ENCODE data around the gene SLC6A6.
"Not testable (repeated sequence)": the region's sequence is repeated elsewhere in the genome, so short reads cannot be mapped to it uniquely, and the experiment has no call there.

The SLC6A6 gene

DNA sequence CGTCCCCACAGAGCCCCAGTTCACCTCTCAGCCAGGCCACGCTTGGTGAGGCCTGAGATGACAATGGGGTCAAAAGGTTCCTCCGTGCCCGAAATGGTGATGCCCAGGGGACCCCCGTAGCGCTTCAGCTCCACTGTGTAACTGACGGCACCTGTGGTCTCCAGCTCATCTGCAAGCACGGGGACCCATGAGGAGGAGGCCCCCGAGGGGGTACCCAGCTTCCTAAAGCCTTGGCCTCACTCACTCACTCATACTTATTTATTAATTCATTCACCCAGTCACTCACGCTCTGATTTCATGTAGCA is 107.3 kb downstream of the SLC6A6 start:
- no peak for DNase-seq

DNA sequence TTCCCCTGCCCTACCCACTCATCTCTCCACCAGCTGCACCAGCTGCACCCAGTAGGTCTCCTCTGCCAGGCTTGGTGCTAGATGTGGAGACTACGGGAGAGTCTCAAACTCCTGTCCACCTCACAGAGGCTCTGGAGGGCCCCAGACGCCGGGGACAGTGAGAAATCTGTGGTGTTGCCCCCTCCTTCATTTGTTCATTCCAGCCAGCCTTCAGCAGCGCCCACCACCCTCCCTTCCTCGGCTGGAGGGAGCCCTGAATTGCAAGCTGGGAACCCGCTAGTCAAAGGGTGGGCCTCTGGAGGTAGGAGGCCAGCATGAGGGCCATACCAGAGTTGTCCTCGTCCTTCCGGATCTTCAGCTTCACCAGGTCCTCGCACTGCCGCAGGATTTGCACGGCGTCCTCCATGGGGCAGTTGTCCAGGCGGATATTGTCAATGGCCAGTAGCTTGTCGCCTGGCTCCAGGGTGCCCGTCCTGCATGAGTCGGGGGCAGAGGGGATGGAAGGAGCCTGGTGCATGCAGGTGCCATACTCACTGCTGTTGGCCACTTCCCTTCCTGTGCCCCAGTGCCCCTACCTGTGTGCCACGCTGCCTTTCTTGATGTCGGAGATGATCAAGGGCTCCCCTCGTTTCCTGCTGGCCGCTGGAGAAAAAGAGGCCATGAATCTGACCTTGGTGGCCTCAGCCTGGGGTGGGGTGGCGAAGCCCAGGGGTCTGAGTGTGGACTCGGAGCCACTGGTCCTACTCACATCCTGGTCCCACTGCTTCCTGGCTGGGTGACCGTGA is 108.6 kb downstream of the SLC6A6 start:
- no peak for DNase-seq

DNA sequence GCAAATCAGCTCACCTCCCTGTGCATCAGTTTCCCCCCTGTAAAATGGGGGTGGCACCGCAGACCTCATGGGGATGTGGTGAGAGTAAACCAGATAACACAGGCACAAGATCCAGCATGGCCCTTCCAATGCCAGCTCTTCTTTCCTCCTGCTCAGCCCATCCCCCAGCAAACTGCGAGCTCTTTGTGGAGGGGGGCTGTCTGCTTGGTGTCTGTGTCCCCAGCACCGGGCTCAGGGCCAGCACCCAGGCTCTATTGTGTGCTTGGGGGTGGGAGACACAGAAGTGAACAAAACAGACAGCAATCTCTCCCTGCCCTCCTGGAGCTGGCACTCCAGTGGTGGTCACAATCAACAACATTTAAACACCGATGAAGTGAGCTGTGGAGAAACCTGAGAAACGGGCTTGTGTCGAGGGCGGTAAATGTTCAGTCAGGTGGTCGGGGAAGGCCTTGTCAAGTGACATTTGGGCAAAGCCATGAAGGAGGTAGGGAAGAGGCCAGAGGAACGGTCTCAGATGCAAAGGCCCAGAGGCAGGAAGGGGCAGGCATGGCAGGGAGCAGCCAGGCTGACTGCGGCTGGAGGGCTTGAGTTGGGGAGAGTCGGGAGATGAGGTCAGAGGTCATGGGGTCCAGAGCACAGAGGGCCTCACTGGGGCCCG is 109.3 kb downstream of the SLC6A6 start:
- no peak for DNase-seq

DNA sequence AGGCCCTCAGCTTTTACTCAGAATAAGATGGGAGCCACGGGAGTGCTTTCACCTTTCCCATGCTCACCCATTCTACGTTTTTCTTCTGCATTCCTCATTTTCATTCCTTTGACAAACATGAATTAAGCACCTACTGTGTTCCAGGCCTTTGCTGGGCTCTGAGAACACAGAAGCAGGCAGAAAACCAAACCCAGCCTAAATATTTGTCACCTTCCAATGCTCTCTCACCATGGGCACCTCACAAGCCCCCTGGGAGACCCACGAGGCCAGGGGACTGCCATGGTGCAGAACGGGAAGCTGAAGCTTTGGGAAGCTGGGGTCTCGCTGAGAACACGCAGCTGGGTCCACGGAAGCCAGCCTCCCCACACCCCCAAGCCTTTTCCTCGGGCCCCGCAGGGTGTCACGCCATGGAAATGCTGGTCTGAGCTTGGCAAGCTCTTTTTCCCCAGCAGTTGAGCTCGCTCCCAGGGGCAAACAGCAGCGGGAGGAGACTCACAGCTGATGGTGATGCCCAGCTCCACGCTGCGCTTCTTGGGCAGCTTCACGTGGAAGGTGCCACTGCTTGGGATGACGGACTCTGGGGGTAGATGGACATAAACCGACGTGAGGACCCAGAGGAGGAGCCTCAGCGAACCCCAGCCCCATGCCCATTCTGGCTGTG is 110.0 kb downstream of the SLC6A6 start:
- no peak for DNase-seq

DNA sequence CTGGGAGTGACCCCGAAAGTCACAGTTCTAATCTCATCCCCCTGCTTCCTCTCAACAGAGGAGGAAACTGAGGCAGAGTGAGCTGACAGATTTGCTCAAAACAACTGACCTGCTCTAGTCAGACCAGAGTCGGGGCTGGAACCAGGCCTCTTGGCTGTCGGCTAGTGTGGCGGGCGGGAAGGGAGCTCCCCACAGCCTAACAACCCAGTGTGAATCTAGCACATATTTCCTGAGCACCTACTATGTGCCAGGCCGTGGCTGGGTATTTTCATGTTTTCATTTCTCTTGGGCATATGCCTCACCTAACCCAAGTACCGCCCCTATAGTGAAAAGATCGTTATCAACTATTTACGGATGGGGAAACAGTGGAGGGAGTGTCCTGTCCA is 110.5 kb downstream of the SLC6A6 start:
- DNase-seq = no peak

DNA sequence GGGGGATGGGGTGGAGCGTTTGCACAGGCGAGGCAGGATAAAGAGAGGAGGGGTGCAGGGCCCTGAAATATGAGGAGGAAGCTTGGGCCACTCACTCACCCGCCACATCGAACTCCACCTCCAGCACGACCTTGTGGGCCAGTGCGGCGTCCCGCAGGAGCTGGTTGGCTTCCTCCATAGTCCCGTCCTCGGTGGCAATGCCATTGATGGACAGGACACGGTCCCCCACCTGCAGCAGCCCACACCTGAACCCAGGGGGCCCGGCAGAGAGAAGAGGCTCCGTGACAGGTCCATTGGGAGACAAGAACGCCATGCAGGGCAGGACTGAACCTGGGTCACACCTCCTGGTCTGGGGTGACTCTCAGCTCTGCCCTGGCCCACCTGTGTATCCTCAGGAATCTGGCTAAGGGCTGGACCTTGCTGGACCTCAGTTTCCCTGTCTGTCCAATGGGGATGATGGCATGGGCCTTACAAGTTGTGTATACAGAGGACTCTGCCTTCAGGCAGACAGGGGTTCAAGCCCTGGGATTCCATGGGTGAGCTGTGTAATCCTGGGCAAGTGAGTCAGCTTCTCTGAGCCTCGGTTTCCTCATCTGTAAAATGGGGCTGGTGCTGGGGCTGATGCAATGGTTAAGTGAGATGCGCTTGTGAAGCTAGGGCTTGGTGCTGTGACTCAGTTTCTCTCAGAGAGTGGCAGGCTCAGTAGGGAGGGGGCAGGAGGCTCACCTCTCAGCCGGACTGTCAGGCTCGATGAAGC is 111.3 kb downstream of the SLC6A6 start:
- no peak for DNase-seq

DNA sequence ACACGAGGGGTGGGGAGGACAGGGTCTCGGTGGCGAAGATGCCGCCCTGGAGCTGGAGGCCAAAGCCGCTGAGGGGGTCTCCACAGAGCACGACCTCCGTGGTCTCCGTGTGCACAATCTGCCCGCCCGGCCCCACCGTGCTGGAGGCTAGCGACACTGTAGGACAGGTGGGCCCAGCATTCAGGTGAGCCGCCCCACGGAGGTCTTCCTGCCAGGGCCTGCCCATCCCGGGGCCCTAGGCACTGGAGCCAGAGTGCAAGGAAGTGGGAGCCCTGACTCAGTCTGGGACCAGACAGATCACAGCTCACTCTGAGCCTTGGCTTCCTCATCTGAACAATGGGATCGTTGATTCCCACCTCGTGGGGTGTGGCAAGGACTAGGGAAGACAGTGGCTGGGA is 111.9 kb downstream of the SLC6A6 start:
- DNase-seq = no peak

DNA sequence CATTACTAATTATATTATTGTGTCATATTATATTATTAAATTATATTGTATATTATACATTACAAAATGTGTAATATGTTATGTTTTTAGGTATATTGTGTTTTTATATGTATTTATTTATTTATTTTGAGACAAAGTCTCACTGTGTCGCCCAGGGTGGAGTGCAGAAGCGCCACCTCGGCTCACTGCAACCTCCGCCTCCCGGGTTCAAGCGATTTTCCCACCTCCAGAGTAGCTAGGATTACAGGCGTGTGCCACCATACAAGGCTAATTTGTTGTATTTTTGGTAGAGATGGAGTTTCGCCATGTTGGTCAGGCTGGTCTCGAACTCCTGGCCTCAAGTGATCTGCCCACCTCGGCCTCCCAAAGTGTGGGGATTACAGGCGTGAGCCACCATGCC is 113.1 kb downstream of the SLC6A6 start:
- not testable (repeated sequence) for DNase-seq

DNA sequence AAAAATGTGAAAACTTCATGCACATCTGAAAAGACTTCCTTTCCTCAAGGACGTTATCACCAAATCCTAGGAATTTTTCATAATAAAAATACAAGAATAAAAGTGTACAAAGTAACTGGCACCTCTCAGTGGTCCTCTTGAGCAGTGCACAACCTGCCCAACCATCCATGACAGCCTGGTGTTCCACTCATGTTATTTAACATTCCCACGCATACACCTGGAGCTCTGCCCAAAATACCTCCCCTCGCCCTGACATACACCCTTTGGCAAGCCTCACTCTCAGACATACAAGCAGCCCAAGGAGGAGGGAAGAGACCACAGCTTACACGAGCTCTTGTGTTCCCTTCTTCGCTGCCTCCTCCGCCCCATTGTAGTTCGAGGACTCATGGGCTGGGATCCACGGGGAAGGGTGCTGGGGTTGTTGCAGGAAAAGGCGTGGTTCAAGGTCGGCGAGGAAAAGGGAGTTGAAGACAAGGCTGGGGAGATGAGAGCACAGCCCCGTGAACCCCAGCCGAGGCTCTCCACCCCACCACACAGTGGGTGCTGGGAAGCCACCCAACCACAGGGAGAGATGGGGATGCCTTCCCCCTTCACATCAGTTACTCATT is 114.4 kb downstream of the SLC6A6 start:
- DNase-seq = no peak

DNA sequence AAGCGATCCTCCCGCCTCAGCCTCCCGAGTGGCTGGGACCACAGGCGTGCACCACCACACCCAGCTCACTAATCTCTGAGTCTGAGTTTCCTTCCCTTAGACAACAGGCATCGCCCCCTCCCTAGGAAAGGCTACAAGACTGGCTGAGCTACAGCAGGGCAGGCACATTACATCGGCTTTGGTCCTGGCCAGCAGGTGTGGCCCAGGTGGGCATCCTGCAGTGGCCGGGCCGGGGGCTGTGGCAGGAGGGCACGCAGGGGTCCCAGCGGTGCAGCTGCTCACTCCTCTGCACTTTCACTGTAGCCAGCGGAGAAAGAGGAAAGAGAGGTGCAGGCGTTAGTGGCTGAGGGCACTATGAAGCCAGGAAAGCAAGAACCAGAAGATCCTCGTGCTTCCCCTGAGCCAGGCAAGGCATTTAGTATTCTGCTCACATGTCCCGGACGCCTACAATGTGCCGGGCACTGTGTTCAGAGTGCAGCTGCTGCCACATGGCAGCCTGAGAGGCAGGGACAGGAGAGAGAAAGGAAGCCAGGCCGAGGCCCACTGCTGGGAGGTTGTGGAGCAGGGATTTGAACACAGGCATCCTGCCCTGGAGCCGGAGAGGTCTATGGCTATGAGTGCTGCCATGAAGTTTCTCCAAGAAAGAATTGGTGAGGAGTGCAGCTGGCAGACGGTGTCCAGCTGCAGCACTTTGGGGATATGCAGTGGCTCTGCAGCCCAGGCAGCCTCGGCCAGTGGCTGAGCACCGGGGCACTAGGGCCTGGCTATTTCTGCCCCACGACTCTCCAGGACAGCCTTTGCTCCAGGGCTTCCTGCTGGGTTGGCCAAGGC is 115.4 kb downstream of the SLC6A6 start:
- no peak for DNase-seq

DNA sequence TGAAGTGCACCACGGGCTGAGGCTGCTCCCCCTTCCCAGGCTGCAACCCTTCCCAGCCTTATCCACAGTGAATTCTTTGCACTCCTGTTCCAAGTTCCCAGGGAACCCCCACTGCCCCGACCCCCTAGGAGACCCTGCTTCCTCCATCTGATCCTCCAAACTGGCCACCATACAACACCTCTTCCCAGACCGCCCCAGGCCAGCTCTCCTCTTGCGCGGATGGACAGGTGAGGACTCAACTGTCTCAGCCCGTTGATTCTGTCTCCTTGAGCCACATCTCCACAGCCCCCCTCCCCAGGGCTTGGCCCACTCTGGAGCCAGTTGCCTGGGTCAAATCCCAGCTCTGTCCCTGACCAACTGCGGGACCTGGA is 116.0 kb downstream of the SLC6A6 start:
- no peak for DNase-seq

DNA sequence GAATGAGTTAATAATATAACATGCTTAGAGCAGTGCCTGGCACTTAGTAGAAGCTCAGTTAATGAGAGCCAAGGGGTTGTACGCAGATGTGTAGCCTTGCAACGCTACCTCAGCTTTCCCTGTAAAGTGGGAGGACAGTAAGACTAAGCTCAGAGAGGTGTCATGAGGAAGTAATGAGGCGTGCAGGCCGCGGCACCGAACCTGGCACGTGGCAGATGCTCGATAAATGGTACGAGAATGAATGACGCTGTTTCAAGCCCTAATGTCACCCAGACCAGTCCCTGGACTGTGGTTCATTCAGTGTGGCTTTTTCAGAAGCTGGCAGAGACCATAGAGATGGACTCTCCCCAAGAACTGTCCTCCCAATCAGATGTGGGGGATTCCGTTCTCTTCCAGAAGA is 116.5 kb downstream of the SLC6A6 start:
- no peak for DNase-seq

DNA sequence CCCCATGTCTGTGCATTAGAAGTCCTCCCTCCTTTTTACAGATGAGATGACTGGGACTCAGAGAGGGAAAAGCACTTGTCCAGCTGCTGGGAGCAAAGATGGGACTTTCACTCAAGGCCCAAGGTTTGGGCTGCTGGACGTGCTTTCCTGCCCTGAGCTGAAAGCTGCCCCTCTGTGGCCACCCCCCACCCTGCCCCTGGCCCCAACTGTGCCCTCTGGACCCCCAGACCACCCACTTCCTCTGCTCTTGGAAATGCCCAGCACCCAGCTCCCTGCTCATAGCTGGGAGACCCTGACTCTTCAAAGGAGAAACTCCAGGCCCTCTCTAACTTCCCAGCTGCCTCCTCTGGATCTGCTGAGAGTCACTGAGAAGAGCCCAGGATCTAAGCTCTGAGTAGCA is 117.0 kb downstream of the SLC6A6 start:
- DNase-seq = no peak

DNA sequence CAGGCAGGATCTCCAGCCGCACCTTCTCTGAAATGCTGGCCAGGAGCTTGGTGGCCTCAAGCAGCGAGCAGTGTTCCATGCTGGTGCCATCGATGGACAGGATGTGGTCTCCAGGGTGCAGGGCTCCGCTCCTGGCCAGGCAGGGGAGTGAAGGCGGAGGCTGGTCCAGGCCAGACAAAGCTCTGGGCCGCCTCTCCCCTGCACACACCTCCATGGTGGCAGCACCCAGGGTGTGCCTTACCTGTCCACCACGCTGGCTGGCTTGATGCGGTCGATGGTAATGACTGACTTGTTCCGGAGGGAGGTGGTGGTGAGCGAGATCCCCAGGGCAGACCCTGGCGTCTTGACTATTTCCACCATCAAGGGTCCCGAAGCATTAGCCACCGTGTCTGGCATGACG is 117.7 kb downstream of the SLC6A6 start:
- no peak for DNase-seq

DNA sequence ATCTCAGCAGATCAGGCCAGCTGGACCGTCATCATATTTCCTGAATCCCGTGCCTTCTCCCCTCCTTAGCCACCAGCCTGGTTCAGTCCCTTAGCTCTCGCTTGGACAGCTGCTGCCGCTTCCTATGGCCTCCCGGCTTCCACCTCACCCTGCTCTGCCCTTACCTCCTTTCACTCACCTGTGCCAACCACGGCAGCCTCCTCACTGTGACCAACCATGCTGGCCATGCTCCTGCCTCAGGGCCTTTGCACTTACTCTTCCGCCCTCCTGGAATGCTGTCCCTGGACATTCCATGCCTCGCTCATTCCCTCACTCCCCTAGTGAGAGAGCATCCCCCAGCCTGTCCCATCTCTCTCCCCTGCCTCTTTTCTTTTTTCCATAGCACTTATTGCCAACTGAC is 118.6 kb downstream of the SLC6A6 start:
- no peak for DNase-seq

DNA sequence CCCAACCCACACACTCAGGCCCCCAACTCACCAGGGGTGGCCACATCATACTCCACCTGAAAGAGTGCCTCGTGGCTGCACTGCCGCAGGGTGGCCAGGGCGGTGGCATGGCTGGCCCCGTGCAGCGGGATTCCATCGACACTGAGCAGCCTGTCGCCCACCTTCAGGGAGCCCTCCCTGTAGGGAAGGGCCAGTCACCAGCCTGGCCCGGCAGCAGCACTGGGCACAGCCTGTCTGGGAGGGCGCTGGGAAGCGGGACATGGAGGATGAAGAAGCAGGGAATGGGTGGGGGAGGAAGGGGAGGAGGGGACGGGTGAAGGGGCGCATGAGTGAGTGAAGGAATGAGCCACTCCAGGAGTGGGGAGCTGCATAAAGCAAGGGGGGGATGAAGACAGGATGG is 119.2 kb downstream of the SLC6A6 start:
- no peak for DNase-seq

DNA sequence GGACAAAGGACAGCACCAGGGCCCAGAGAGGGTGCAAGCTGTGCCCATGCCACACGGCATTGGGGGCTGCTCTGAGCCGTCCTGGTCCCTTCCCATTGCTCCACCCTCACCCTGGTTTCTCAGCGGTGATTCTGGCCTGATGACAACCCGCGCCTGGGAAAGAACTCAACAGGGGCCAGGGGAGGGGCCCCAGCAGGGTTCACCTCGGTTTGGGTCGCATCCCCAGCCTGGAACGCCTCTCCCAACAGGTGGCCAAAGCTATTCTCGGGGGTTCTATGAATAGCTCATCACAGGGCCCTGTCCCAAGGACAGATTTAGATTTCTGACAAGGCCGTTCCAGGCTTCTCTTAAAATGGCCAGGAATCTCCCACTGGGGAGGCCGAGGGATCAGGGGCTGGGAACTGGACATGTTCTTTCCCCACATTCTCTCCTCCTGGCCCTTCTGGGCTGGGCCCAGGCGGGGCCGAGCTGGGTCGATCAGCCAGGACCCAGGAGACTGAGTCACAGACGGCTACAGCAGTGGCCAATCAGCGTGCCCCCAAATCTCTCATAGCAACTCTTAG is 119.8 kb downstream of the SLC6A6 start:
- DNase-seq = no peak

DNA sequence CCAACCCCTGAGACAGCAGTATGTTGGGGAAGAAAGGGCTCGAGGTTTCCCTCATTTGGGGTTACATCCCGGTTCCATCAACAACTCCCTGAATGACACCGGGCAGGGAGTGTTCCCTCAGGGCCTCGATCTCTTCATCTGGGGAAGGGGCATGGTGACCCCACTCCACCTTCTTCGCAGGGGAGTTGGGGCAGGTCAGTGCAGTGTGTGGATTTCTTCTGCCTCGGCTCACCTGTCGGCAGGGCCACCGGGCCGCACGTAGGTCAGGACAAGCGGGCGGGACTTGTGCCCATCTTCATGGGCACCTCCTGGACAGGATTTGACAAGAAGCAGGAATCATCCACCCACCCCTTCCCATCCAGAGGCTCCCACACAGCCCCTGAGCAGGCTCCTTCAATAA is 120.4 kb downstream of the SLC6A6 start:
- DNase-seq = no peak

DNA sequence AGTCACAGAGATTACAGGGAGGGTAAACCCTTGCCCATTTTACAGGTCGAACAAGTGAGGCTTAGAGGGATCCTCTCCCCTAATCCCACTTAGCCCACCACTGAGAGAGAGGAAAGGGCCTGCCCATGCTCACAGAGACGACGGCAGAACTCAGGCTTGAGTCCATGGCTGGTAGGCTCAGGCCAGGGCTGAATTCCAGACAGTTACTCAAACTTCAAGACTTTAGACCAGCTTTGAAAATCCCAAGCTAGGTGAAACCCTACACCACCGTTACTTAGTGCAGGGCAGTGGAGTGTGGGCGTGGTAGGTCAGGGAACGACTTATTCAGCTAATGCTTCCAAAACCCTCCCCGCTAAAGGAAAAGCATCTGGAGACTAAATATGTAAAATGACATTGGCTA is 121.4 kb downstream of the SLC6A6 start:
- no peak for DNase-seq

DNA sequence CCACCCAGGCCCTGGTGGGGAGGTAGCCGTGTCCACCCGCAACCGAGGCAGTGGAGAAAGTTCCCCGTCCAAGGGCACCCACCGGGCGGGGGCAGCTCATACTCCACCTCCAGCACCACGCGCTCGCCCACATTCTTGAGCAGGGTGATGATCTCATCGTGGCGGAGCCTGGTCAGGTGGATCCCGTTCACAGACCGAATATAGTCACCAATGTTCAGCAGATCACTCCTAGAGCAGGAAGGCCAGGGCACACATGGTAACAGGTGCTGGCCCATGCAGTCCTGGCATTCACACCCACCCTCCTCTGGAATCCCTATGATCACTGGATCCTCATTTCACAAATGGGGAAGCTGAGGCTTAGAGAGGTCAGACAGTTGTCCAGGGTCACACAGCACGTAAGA is 121.9 kb downstream of the SLC6A6 start:
- no peak for DNase-seq

DNA sequence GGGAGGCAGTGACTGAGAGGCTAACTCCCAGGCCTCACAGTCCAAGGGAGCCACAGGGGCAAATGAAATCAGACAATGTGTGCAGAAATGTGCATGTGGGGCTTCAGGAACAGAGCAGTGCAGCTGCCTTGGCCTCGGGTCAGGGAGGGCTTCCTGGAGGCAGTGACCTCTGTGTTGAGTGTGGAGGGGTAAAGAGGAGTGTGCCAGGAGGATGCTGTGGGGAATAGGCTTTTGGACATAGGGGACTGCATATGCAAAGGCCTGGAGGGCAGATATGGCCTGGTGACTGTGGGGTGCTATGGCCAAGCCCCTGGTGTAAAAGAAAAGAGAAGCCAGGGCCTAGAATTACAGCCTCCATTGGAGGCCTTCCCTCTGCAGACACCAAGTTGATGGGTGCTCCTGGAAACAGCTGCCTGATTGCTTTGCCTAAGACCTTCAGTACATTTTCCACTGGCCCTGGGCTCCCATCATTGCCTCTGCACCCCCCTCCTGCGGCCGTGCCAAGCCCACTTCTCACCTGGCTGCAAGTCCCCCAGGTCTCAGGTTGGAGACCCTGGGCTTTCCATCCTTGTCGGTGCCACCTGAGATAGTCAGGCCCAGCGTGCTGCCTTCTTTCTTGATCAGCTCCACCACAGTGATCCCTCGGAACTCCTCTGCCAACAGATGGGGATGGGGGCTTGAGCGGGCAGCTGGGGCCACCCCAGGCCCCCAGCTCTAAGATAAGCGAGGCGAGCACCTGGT is 122.7 kb downstream of the SLC6A6 start:
- no peak for DNase-seq

All from stimulated activated CD4-positive, alpha-beta T cell treated with anti-CD3 and anti-CD28 coated beads, Interleukin-15, amount 100 ng/mL, for 24 hours (primary cell).